Frontal cortex (tissue), 4 donors: ENCODE data around the gene THAP7. TPM values are rescaled to one million over a fixed set of nuclear protein-coding genes. Genes with fewer than 3 reads are reported as not detected.
"Not testable (repeated sequence)": the region's sequence is repeated elsewhere in the genome, so short reads cannot be mapped to it uniquely, and the experiment has no call there.

Experiments used
- DNase-seq, 2 donors: peaks; one replicate each; pipeline ENCODE4 v3.0.0; 2012; ENCODE audit warnings: low spot score in 2 of 2
- FAIRE-seq: peaks from 2 replicates; lab custom pipeline; 2012; peaks lifted over from hg19 to GRCh38; lab: Jason Lieb, UNC
- total RNA-seq: library from RNA; depleted of rRNA; stranded (reverse); fragments of >200 nt; gene quantifications from one replicate; pipeline ENCODE4 v1.2.3, GENCODE V29; 2014
- donor health status: control.
- donor health status: control.
- donor health status: control.

Gene THAP7
- total RNA-seq, 1 donor from 2014 or later, result 22.0 TPM

GRCh38 chr22:21014726-21015465 is 13.0 kb upstream of the THAP7 start, which contains the start of gene P2RX6:
Gene P2RX6 (plus strand): TSS chr22:21015165. CDS start chr22:21015175, 10 bp downstream.
- FAIRE-seq (no peak), DNase-seq (no peak)

- FAIRE-seq, result no peak
- DNase-seq, result peak; percentile 75 to 94
These were observed 12.3 kb upstream of the THAP7 start for GRCh38 chr22:21014202-21014725.

- FAIRE-seq (no peak), DNase-seq (no peak)
These were observed 11.8 kb upstream of the THAP7 start for GRCh38 chr22:21013657-21014201.

GRCh38 chr22:21012446-21013407 is 10.8 kb upstream of the THAP7 start:
- FAIRE-seq (no peak), DNase-seq (no peak)

GRCh38 chr22:21010426-21011113 is 8.7 kb upstream of the THAP7 start:
- DNase-seq (no peak), FAIRE-seq (no peak)

- DNase-seq (no peak), FAIRE-seq (no peak)
These were observed 7.9 kb upstream of the THAP7 start for GRCh38 chr22:21009638-21010425.

- DNase-seq, FAIRE-seq: not testable (repeated sequence)
These were observed 7.3 kb upstream of the THAP7 start for GRCh38 chr22:21009208-21009607.

- FAIRE-seq (no peak), DNase-seq (no peak)
These were observed 1.9 kb upstream of the THAP7 start for GRCh38 chr22:21003782-21004181.

- FAIRE-seq (no peak), DNase-seq (no peak)
These were observed 824 bp downstream of the THAP7 start for GRCh38 chr22:21000987-21001600.

GRCh38 chr22:21000207-21000986 is 1.5 kb downstream of the THAP7 start:
- FAIRE-seq, result no peak
- no peak for DNase-seq

GRCh38 chr22:20999350-21000206 is 2.3 kb downstream of the THAP7 start:
- FAIRE-seq (no peak), DNase-seq (no peak)

- FAIRE-seq (no peak), DNase-seq (no peak)
These were observed 3.2 kb downstream of the THAP7 start for GRCh38 chr22:20998411-20999336.

- FAIRE-seq, result no peak
- no peak for DNase-seq
These were observed 4.2 kb downstream of the THAP7 start for GRCh38 chr22:20997536-20998257.

GRCh38 chr22:20996598-20997535 is 5.1 kb downstream of the THAP7 start:
- no peak for FAIRE-seq
- DNase-seq, result no peak
